22Rv1 (cell line): ENCODE measurements around the gene GPRC5C.

Source experiments
- ZFX ChIP-seq: fragments of 450-650 bp; IDR thresholded peaks from 2 replicates; pipeline ENCODE4 v1.6.1; 2017; ENCODE audit warnings: antibody characterized with exemption, borderline replicate concordance
- TF ChIP-seq, protein P1 (sequence below): fragments of 450-650 bp; IDR thresholded peaks from 2 replicates; pipeline ENCODE4 v1.5.1; 2017; ENCODE audit warnings: mild to moderate bottlenecking

DNA sequence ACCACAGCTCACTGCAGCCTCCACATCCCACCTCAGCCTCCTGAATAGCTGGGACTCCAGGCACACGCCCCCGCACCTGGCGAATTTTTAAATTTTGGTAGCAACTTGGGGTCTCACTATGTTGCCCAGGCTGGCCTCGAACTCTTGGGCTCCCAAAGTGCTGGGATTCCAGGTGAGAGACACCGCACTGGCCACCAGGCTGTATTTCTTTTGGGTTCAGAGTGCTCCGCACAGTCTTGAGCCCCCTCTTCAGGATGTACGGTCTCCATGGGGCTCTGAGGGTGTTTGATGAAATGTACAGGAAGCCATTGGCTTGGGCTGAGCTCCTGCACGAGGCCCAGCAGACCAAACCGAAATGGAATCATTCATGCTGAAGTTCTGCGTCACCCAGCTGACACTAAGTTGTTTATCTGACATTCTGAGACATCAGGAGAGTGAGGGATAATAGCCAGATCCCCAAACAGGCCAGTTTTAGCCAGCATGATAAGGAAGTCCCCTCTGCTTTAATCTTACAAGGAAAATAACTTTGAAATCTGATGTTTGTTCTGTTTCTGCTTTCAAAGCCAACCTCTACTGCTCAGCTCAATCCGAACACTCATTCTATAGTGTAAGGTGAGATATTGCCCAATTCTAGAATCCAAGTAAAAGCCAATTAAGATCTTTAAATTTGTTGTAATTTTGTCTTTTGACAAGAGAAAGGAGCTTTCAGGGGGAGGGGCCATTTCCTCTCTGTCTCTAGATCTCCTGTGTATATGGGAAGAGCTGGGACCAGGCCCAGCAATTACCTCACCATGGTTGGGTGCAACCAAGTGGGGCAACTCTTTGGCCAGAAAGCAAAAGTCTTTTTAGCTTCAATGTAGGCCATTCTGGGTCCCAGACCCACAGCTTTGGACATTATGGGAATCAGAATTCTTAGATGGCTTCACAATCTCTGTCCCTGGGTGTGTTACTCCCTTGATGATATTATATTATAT lies 40.9 kb upstream of the GPRC5C start:
- TF ChIP-seq, protein P1, sequence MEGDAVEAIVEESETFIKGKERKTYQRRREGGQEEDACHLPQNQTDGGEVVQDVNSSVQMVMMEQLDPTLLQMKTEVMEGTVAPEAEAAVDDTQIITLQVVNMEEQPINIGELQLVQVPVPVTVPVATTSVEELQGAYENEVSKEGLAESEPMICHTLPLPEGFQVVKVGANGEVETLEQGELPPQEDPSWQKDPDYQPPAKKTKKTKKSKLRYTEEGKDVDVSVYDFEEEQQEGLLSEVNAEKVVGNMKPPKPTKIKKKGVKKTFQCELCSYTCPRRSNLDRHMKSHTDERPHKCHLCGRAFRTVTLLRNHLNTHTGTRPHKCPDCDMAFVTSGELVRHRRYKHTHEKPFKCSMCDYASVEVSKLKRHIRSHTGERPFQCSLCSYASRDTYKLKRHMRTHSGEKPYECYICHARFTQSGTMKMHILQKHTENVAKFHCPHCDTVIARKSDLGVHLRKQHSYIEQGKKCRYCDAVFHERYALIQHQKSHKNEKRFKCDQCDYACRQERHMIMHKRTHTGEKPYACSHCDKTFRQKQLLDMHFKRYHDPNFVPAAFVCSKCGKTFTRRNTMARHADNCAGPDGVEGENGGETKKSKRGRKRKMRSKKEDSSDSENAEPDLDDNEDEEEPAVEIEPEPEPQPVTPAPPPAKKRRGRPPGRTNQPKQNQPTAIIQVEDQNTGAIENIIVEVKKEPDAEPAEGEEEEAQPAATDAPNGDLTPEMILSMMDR: no peak
- no peak for TF ChIP-seq ZFX
